AG04450 (cell line): ENCODE results near the gene DNAH10. TPM values are rescaled to one million over a fixed set of nuclear protein-coding genes. Genes with fewer than 3 reads are reported as not detected.

ENCODE experiments used
- CTCF ChIA-PET: fragments of 300-600, 350-600 bp; formaldehyde crosslinking; extraction: SDS; loops from one replicate; lab custom pipeline; 2022; ENCODE audit warnings: antibody characterized with exemption, inconsistent platforms; lab: Charles Lee
- POLR2A ChIA-PET: fragments of 350-600 bp; formaldehyde crosslinking; extraction: SDS; loops from one replicate; lab custom pipeline; 2021; ENCODE audit warnings: antibody characterized with exemption, inconsistent platforms; lab: Yijun Ruan, JAX
- DNase-seq: peaks from one replicate; pipeline ENCODE4 v3.0.0-alpha.2; 2011; ENCODE audit warnings: low read depth, low spot score
- H3K27ac ChIP-seq: one replicate; pipeline ENCODE4 v1.5.1; 2012; ENCODE audit warnings: low read depth, low read length, control low read depth
- H3K27me3 ChIP-seq: one replicate; pipeline ENCODE4 v1.6.0; 2012; ENCODE audit warnings: low read length; ENCODE audit not compliant: control insufficient read depth, insufficient read depth
- H3K4me3 ChIP-seq: 2 replicates; pipeline ENCODE4 v1.5.1; 2011; ENCODE audit warnings: mild to moderate bottlenecking, low read depth, low read length, control low read depth
- H3K9me3 ChIP-seq: 2 replicates; pipeline ENCODE4 v1.5.1; 2012; ENCODE audit warnings: low read length; ENCODE audit not compliant: control insufficient read depth, insufficient read depth
- CTCF ChIP-seq: IDR thresholded peaks from 2 replicates; pipeline ENCODE4 v1.5.1; 2011; ENCODE audit warnings: low read depth, low read length, control low read depth, inconsistent platforms
- polyA plus RNA-seq: library from polyadenylated mRNA; depleted of rRNA; stranded (reverse); fragments of >200 nt; gene quantifications from 2 replicates; pipeline ENCODE4 v1.2.3, GENCODE V29; 2011

DNAH10 gene
- polyA plus RNA-seq, 1 experiment, result 9.1 TPM

GRCh38 chr12:123924539-123924938 lies 162.4 kb downstream of the DNAH10 start:
- ChIA-PET CTCF (no interaction called here), POLR2A (no interaction called here)
- no peak overlapping the region for H3K4me3 ChIP-seq
- H3K9me3 ChIP-seq, result no peaks in the 10 kb centered on the region; the same call in 1 of the 2 replicates
- no peak overlapping the region for H3K27ac ChIP-seq
- no peaks in the 10 kb centered on the region for H3K27me3 ChIP-seq
- TF ChIP-seq CTCF, result no peak
- no peak for DNase-seq

- CTCF ChIA-PET, result interaction anchor here (0.6 to 1.0 kb wide), 2 partner anchors 10 to 23 kb away, joined by 3 read pairs; no protein-coding TSS in a partner anchor
- no peak for TF ChIP-seq CTCF
- POLR2A ChIA-PET, result no interaction called here
Observed at GRCh38 chr12:123928274-123928865, 166.3 kb downstream of the DNAH10 start.

GRCh38 chr12:123928897-123929296 lies 166.8 kb downstream of the DNAH10 start:
- ChIA-PET CTCF (no interaction called here), POLR2A (no interaction called here)
- TF ChIP-seq CTCF, result no peak
- no peak for DNase-seq
- Histone ChIP-seq H3K4me3 (no peak overlapping the region), H3K27ac (no peak overlapping the region), H3K9me3 (peaks cover 12% of the 10 kb centered on the region; the same call in 1 of the 2 replicates), H3K27me3 (no peaks in the 10 kb centered on the region)

More at GRCh38 chr12:123928274-123928865, 166.3 kb downstream of the DNAH10 start:
- DNase-seq, result no peak
- Histone ChIP-seq H3K4me3 (no peak overlapping the region), H3K27ac (no peak overlapping the region), H3K27me3 (no peaks in the 10 kb centered on the region), H3K9me3 (peaks cover 12% of the 10 kb centered on the region; the same call in 1 of the 2 replicates)

GRCh38 chr12:123929946-123930583 lies 168.0 kb downstream of the DNAH10 start:
- Histone ChIP-seq H3K4me3 (no peak overlapping the region), H3K27ac (no peak overlapping the region)

More at GRCh38 chr12:123929946-123930583, 168.0 kb downstream of the DNAH10 start:
- peaks cover 12% of the 10 kb centered on the region; the same call in 1 of the 2 replicates for H3K9me3 ChIP-seq
- TF ChIP-seq CTCF, result no peak
- H3K27me3 ChIP-seq, result no peaks in the 10 kb centered on the region
- POLR2A ChIA-PET, result no interaction called here
- CTCF ChIA-PET, result no interaction called here
- no peak for DNase-seq
